Mucosa of gallbladder (tissue), 1 donor: ENCODE data around the gene TRAPPC3. TPM values are rescaled to one million over a fixed set of nuclear protein-coding genes. Genes with fewer than 3 reads are reported as not detected.

Experiments
- DNase-seq: peaks from one replicate; pipeline ENCODE4 v3.0.0-alpha.2; 2020; ENCODE audit warnings: low spot score
- total RNA-seq: library from RNA; stranded (reverse); gene quantifications from one replicate; pipeline ENCODE4 v1.2.1, GENCODE V29; 2021
- donor health status: DM: no; HTN: no; CAD: no.

The TRAPPC3 gene
- total RNA-seq, 1 donor from 2014 or later: 57.7 TPM

DNA sequence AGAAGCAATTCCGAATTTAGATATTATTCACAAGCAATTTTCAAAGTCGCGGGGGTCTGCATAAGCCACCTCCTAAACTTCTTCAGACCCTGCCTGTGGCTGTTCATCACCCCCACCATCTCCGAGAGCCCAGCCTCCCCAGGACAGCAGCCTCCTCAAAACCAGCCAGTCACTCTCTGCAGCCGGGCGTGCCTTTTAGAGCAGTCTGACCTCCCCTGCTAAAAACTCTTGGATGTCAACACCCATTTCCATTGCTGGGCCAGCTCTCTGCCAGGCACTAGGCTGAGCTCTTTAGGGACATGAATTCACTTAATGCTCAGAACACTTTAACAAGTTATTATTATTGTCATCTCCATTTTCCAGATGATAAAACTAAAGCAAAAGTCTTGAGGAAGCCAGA is 48.9 kb downstream of the TRAPPC3 start:
- no peak for DNase-seq

- DNase-seq: peak; percentile 78
Observed at GRCh38 chr1:36099681-36100341, 49.5 kb downstream of the TRAPPC3 start.

DNA sequence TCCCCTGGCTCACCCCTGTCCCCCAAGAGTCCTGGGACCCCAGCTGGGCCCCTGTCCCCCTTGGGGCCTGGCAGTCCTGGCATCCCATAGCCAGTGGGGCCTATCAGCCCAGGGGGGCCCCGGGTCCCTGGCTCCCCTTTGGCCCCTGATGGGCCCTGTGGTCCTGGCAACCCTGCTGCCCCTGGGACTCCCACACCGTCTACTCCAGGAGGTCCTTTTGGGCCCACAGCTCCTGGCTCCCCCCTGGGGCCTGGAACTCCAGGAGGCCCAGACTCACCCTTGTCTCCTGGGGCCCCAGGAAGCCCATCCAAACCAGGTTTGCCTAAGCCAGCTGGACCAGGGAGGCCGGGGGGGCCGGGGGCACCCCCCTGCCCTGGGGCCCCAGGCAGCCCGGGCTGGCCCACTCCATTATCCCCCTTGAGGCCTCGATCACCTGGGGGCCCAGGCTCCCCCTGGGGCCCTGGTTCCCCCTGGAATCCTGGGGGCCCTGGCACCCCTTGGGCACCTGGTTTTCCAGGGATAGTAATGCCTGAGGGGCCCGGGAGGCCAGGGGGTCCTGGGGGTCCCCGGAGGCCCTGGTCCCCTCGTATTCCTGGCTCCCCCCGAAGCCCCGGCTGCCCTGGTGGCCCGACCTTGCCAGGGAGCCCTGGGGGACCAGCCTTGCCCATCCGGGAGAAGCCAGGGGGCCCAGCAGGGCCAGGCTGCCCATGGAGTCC is 50.5 kb downstream of the TRAPPC3 start:
- no peak for DNase-seq

DNA sequence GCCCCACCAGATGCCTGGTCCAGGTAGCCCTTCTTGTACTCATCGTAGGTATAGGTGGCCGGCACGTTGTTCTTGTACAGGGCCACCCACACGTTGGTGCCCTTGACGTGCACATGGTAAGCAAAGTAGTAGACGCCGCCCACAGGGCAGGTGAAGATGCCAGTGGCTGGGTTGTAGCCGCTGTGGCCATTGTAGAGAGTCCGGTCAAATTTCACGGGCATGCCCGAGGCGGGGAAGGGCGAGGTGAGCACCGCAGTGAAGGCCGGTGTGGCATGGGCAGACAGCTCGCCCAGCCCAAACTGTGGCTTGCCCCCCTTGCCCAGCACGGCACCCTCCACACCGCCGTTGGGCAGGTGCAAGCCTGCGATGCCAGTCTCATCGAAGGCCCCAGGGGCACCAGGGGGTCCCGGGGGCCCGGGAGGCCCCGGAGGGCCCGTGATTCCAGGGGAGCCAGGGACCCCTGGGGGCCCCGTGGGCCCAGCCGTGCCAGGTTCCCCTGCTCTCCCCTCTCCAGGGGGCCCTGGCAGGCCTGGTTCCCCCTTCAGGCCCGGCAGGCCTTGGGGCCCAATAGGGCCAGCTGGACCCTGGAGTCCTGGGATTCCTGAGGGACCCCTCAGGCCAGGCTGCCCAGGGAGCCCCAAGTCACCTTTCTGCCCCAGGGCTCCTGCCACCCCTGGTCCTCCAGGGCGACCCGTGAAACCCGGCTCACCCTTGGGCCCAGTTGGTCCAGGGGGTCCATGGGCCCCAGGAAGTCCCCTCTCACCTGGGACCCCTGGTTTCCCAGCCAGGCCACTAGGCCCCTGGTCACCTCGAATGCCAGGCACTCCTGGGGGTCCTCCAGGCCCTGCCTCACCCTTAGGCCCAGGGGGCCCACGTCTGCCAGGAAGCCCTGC is 51.3 kb downstream of the TRAPPC3 start:
- no peak for DNase-seq

DNA sequence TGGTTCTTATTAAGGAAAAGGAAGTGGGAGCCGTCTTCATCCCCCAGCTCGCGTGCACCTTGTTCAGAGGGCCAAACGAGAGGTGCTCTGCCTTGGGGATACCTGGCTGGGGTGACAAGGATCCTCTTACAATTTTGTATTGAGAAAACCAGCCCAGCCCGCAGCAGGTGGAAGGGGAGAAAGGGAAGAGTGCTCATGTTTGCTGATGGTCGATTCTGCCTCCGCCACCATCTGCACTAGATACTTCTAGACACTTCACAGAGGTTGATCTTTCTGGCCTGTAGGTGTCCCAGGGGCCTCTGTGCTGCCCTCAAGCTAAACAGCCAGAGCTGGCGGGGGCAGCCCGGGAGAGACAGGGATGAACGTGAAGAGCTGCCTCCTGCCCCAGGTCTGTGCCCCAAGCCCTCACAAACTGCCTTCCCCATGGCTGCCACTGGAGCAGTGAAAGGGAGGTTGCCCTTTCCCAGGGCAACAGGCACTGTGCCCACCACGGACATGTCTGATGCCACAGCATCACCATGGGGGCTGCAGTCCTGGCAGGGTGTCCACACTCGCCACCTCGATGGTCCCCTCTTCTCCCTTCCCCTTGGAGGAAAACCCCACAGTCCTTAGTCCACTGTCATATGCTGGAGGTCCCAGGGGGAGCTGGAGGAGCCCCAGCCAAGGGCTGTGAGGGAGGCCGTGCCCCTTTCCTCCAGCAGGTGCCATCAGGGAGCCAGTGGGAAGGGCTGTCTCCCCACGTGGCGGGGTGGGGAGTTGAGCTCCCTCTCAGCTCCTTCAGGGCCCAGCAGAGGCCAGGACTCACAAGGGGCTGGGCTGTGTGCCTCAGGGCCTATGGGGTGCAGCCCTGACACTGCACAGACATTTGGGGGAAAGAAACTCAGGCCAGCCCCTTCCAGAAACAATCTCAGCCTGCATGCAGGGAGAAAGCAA is 52.5 kb downstream of the TRAPPC3 start:
- no peak for DNase-seq

DNA sequence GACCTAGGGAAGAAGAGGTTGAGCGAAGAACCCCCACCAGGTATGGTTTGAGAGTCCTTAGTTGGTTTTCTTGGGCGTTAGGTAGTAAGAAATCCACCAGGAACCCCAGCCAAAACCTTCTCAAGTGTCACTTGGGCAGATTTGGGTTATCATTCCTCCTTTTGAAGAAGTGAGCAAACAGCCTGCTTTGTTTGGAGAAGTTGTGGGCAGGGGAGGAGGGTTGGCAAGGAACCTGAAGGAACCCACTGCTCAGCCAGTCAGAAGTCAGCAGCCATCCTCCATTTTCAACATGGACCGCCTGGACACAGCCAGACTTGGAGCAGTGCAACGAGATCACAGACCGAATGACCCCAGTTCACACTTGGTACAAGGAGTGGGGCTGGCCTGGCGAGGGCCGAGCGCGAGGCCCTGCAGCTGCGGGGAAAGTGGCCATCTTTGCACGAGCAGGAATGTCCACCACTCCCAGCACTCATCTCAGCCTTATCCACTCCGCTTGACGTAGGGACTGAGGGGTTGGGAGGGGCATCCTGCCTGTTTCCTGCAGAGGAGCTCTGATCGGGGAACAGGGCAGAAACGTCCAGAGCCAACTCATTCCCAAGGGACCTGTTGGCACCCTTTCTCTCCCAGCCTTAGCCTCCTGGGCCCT is 53.4 kb downstream of the TRAPPC3 start:
- DNase-seq: no peak

DNA sequence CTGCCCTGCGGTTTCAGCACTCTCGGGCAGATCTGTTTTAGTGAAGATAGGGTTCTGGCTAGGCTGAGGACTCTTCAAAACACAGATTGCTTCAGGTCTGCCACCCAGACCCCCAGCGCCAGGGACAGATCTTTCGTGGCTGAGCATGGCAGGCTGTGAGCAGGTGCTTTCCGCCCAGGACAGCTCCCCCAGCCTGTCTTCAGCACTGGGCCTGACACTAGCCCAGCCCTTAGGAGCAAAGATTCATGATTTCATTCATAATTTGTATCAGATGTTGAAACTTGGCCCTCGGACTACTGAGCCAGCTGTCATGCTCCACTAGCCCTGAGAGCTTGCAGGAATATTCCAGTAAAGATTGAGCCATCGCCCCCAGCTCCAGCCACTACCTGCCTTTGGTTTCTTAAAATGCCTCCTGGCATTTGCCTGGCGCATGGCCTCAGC is 54.6 kb downstream of the TRAPPC3 start:
- no peak for DNase-seq

DNA sequence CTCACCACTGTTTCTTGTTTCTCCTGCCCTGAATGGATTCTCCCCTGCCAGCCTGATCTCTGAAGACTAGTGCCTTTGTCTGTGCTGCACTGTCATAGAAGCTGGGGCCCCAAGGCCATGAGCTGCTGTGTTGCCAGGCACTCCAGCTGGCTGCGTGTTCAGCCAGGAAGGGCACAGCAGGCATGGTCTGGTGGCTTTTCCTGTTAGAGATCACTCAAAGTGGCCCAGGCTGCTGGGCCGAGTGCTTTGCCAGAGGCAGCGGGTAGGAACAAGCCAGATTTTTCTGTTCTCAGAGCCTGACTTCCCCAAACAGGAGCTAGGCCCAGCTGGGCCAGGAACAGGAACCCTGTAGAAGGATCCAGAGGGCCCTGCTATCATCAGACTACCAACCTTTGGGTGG is 55.4 kb downstream of the TRAPPC3 start:
- DNase-seq: no peak

DNA sequence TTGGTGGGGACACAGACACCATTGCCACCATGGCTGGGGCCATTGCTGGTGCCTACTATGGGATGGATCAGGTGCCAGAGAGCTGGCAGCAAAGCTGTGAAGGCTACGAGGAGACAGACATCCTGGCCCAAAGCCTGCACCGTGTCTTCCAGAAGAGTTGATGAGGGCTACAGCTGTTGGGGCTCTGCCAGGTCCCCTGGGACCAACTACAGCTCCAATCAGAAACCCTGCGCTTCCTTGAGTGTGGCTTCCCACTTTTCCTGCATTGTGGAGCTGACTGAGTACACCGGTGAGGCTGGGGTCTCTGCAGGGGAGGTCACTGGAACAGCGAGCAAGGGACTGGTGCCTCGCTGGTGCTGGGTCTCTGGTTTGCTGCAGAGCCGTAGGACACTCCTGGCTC is 56.1 kb downstream of the TRAPPC3 start:
- DNase-seq: no peak

- no peak for DNase-seq
Observed at GRCh38 chr1:36092798-36093185, 56.5 kb downstream of the TRAPPC3 start.

DNA sequence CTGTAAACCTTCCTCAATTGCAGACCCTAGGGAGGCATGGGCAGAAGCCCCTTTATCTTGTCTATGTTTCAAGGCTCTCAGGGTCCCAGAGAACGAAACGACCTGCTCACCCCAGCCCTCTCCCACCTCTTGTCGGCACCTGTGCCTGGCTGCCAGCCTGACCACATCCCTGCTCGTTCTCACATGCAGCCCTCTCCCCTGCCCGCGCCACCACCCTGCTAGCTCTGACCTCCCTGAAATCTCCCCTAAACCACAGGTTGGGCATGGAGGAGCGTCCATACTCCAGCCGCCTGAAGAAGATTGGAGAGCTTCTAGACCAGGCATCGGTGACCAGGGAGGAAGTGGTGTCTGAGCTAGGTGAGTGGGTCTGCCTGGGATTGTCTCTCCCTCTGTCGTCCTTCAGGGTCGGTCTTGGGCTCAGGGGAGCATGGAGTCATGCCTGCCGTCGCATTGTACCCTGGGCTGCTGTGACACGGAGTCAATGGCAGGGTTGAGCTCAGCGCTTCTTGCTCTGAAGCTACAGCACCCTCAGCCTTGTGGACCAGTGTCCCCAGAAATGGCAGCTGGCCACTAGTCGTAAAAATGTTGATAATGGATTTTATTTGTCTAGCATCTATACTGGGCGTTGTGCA is 57.0 kb downstream of the TRAPPC3 start:
- DNase-seq: no peak

DNA sequence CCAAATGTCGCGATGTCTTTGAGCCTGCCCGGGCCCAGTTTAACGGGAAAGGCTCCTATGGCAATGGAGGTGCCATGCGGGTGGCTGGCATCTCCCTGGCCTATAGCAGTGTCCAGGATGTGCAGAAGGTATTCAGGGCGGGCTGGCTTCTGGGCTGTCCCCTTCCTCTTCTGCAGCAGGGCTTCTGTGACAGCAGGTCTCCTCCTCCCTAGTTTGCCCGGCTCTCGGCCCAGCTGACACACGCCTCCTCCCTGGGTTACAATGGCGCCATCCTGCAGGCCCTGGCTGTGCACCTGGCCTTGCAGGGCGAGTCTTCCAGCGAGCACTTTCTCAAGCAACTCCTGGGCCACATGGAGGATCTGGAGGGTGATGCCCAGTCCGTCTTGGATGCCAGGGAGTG is 57.6 kb downstream of the TRAPPC3 start:
- no peak for DNase-seq

GRCh38 chr1:36091141-36091540 is 58.1 kb downstream of the TRAPPC3 start:
- DNase-seq: no peak

- no peak for DNase-seq
Observed at GRCh38 chr1:36089393-36090121, 59.7 kb downstream of the TRAPPC3 start.

DNA sequence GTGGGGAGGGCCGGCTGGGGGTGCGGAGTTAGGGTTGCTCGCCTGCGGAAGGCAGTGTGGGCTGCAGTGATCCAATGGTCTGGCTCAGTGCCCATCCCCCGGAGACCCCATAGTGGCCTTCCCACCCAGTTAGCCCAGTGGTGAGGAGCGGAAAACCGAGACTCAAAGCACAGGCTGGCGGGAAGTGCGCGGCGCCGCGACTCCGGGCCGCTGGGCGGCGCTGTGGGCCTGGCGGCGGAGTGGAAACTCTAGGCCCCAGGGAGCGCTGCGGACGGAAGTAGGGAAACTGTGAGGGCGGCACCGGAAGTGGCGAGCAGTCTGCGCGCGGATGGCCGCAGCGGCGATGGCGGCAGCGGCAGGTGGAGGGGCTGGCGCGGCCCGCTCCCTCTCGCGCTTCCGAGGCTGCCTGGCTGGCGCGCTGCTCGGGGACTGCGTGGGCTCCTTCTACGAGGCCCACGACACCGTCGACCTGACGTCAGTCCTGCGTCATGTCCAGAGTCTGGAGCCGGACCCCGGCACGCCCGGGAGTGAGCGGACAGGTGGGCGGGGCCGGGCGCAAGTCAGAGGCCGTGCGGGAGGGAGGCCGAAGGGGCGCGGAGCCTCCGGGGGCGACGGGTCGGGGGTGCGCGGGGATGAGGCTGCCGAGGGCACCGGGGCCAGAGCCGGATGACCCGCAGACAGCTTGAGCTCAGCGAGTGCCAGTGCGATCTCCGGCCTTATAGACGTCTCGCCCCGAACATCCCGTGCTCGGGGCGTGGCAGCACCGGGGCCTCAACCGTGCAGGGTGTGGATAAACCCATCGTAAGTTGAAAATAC is 60.5 kb downstream of the TRAPPC3 start, which contains the start of gene ADPRS:
Gene ADPRS, plus strand, starts transcription at position 316 of the 816 bp plus-strand sequence. Its CDS starts 13 bp downstream, at position 329.
- DNase-seq: peak; percentile 89

DNA sequence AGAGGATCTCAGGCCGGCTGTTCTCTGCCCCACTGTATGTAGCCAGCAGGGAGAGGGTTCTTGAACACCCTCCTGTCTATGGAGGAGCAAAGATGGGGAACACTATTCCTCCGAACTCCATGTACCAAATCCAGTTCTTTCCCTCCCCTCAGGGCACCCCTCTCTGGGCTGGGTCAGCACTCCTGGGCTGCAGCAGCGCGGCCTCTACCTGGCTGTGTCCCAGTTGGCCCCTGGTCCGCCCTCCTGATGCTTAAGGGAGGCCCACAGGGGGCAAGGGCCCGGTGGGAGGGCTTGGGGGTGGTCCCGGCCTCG is 61.1 kb downstream of the TRAPPC3 start:
- DNase-seq: no peak

- DNase-seq: no peak
Observed at GRCh38 chr1:36087233-36088123, 61.8 kb downstream of the TRAPPC3 start.
